Hypothalamus (tissue), 51 donors: ENCODE results near the gene CYBC1.

ENCODE experiments used
- DNase-seq, 51 donors: peaks; one replicate each; lab custom pipeline; 2025; lab: John Stamatoyannopoulos, UW

The CYBC1 gene

DNA sequence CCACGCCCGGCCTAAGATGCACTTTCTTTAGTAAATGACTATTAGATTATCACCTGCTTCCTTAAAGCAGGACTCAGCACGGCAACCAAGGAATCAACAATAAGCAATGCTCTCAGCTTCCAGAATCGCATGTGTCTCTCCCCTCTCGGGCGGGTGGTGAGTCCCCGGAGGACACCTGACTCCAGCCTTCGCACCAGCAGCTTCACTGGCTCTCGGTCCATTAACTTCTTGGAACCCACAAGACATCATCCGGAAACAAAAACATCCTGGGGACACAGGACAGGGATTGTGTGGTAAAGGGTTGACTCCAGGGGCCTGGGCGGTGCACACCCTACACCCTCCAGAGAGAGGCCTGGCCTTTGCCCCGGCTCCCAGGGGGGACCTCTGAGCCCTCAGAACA is 56.3 kb downstream of the CYBC1 start:
- DNase-seq = no peak

DNA sequence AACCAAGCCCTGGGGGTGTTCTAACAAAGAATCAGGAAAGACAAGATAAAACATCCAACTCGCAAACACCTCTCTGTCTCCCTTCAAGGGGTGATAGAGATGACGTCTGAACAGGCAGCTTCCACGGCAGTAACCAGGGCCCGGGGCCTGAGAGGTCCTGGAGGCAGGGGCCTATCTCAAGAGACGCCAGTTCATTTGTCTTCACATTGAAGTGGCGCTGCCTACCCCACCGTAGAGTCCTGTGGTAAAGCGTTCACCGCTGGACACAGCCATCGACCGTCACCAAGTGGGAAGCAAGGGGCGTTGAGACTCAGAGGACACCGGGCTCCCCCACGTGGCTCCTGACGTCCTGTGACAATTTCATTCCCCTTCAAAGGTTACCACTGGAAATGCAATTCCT is 57.6 kb downstream of the CYBC1 start:
- DNase-seq = no peak
